ENCODE data around the gene CEP164. TPM values are rescaled to one million over a fixed set of nuclear protein-coding genes. Genes with fewer than 3 reads are reported as not detected.

The CEP164 gene
- total and polyA plus RNA-seq, 10 of the 15 experiments (the other 5 are each of a cell fraction or from before 2014, with no cell fraction given) = 4.2 to 31.2 (median 20.2) TPM

DNA sequence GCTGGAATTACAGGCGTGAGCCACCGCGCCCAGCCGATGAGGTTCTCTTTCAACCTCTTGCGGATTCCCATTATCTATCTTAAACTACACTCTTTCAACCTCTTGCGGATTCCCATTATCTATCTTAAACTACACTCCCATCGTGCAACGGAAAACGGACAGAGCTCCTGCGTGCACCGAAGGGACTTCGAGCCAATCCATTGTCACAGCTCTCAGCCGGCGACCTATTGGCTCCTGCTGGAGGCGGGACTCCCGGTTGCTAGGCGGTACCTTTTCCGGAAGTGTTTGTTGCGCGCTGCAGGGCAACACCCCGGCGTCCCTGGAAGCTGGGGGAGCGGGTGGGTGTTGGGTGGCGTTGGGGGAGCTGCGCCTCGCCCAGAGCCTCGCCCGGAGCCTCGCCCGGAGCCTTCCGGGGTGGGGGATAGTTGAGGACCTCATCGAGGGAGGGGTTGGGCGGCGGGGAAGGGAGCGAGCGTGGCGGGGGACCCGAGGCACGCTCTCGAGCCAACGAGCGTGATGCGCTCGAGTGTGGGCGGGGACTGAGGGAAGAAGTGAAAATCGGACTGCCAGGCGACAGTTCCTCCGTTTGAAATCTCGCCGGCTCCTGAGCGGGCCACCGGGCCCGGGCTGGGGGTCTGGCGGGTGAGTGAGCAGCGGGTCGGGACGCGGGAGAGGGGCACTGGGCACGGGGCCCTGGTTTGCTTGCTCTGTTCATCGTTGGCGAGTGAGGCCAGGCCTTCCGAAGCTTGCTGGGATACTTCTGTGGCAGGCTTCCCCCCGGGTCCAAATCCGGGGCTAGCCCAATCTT lies at the start of gene CEP164 (continued):
- TF ChIP-seq, protein P1, sequence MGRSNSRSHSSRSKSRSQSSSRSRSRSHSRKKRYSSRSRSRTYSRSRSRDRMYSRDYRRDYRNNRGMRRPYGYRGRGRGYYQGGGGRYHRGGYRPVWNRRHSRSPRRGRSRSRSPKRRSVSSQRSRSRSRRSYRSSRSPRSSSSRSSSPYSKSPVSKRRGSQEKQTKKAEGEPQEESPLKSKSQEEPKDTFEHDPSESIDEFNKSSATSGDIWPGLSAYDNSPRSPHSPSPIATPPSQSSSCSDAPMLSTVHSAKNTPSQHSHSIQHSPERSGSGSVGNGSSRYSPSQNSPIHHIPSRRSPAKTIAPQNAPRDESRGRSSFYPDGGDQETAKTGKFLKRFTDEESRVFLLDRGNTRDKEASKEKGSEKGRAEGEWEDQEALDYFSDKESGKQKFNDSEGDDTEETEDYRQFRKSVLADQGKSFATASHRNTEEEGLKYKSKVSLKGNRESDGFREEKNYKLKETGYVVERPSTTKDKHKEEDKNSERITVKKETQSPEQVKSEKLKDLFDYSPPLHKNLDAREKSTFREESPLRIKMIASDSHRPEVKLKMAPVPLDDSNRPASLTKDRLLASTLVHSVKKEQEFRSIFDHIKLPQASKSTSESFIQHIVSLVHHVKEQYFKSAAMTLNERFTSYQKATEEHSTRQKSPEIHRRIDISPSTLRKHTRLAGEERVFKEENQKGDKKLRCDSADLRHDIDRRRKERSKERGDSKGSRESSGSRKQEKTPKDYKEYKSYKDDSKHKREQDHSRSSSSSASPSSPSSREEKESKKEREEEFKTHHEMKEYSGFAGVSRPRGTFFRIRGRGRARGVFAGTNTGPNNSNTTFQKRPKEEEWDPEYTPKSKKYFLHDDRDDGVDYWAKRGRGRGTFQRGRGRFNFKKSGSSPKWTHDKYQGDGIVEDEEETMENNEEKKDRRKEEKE (IDR thresholded peaks at IDR 0.05) = no peak
- TF ChIP-seq SRF (IDR thresholded peaks at IDR 0.05; ENCODE audit: low read depth in 2 of 2, low read length in 2 of 2) (no peak), NKRF (conservative IDR thresholded peaks at IDR 0.05) (peak; percentile 39), KAT2A (conservative IDR thresholded peaks at IDR 0.05; ENCODE audit: control insufficient read depth, low read depth, low read length) (no peak), TAF1 (IDR thresholded peaks at IDR 0.05; ENCODE audit: borderline replicate concordance, low read depth, low read length) (peak; percentile 46; the same call in 1 of the 2 replicates), IKZF2 (IDR thresholded peaks at IDR 0.05) (peak in 1 of 2 experiments; percentile 8; a peak in 2 of 4 replicates), IRF3 (IDR thresholded peaks at IDR 0.05) (peak; percentile 66; the same call in 1 of the 2 replicates), PBX3 (IDR thresholded peaks at IDR 0.05; ENCODE audit: insufficient replicate concordance, low read depth, low read length) (peak; percentile 88), ZNF384 (IDR thresholded peaks at IDR 0.05; ENCODE audit: borderline replicate concordance, low read depth, low read length) (0 out of 2 replicates have a peak, but pooled peaks have one; percentile 22), BHLHE40 (IDR thresholded peaks at IDR 0.05; ENCODE audit: borderline replicate concordance in 1 of 2, low read depth in 2 of 2, low read length in 1 of 2) (peak in 1 of 2 experiments; percentile 81; a peak in 2 of 4 replicates), SMAD5 (IDR thresholded peaks at IDR 0.05; ENCODE audit: low read depth) (no peak)
- TF ChIP-seq, protein P2, sequence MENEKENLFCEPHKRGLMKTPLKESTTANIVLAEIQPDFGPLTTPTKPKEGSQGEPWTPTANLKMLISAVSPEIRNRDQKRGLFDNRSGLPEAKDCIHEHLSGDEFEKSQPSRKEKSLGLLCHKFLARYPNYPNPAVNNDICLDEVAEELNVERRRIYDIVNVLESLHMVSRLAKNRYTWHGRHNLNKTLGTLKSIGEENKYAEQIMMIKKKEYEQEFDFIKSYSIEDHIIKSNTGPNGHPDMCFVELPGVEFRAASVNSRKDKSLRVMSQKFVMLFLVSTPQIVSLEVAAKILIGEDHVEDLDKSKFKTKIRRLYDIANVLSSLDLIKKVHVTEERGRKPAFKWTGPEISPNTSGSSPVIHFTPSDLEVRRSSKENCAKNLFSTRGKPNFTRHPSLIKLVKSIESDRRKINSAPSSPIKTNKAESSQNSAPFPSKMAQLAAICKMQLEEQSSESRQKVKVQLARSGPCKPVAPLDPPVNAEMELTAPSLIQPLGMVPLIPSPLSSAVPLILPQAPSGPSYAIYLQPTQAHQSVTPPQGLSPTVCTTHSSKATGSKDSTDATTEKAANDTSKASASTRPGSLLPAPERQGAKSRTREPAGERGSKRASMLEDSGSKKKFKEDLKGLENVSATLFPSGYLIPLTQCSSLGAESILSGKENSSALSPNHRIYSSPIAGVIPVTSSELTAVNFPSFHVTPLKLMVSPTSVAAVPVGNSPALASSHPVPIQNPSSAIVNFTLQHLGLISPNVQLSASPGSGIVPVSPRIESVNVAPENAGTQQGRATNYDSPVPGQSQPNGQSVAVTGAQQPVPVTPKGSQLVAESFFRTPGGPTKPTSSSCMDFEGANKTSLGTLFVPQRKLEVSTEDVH (IDR thresholded peaks at IDR 0.05; ENCODE audit: low read depth, partially characterized antibody) = no peak
- TF ChIP-seq, protein P3, sequence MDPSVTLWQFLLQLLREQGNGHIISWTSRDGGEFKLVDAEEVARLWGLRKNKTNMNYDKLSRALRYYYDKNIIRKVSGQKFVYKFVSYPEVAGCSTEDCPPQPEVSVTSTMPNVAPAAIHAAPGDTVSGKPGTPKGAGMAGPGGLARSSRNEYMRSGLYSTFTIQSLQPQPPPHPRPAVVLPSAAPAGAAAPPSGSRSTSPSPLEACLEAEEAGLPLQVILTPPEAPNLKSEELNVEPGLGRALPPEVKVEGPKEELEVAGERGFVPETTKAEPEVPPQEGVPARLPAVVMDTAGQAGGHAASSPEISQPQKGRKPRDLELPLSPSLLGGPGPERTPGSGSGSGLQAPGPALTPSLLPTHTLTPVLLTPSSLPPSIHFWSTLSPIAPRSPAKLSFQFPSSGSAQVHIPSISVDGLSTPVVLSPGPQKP (IDR thresholded peaks at IDR 0.05; ENCODE audit: low read depth, low read length) = peak; percentile 80

Data from GM12878 (cell line).